Stomach (tissue), 4 donors: ENCODE data around the gene CLEC2L.

Experiments used
- CTCF ChIP-seq, 7 experiments: fragments of 450-650 bp in 4 of 7; fragments of 200-600 bp in 3 of 7; sonication (generic) in 3 of 7; IDR thresholded peaks; one replicate each; pipeline ENCODE4 v1.5.1; 2016 to 2019; ENCODE audit warnings: antibody characterized with exemption in 7 of 7, control low read depth in 2 of 7, mild to moderate bottlenecking in 1 of 7
- EP300 ChIP-seq: sonication (generic); formaldehyde crosslinking; IDR thresholded peaks from one replicate; pipeline ENCODE4 v1.6.1; 2017; ENCODE audit warnings: antibody characterized with exemption
- POLR2A ChIP-seq, 4 donors: fragments of 450-650 bp; IDR thresholded peaks; one replicate each; pipeline ENCODE4 v1.6.1; 2016; ENCODE audit warnings: antibody characterized with exemption in 4 of 4, control low read depth in 2 of 4, mild to moderate bottlenecking in 1 of 4, moderate library complexity in 1 of 4

GRCh38 chr7:139523968-139524815 is 707 bp downstream of the CLEC2L start:
- TF ChIP-seq CTCF (IDR thresholded peaks at IDR 0.05): no peak
- TF ChIP-seq EP300: no peak
- no peak for TF ChIP-seq POLR2A (IDR thresholded peaks at IDR 0.05)
